GM23338 (cell line): ENCODE measurements around the gene TAF13. TPM values are rescaled to one million over a fixed set of nuclear protein-coding genes. Genes with fewer than 3 reads are reported as not detected.
A peak's percentile ranks its signal among the peaks of the same experiment; 100 is the strongest.

Experiments used
- ATAC-seq: fragments of 200-7000 bp; cut with Tn5 transposase; 3 replicates; pipeline ENCODE4 v1.9.1; 2020
- DNase-seq: peaks from one replicate; pipeline ENCODE4 v3.0.0-alpha.2; 2015; ENCODE audit warnings: low spot score
- H2AFZ ChIP-seq: fragments of 200-600 bp; sonication (generic); 2 replicates; pipeline ENCODE4 v1.8.0; 2016; ENCODE audit warnings: antibody characterized with exemption, mild to moderate bottlenecking, moderate library complexity
- H3F3A ChIP-seq: fragments of 200-600 bp; sonication (generic); replicated peaks from 2 replicates; pipeline ENCODE4 v1.8.0; 2017; ENCODE audit warnings: antibody characterized with exemption, mixed run types, low read depth
- H3K27ac ChIP-seq: fragments of 200-600 bp; sonication (generic); 2 replicates; pipeline ENCODE4 v1.6.1; 2016; ENCODE audit warnings: low read depth
- H3K27me3 ChIP-seq: fragments of 200-600 bp; sonication (generic); 2 replicates; pipeline ENCODE4 v1.8.0; 2016; ENCODE audit warnings: mild to moderate bottlenecking, mixed run types, moderate library complexity; ENCODE audit not compliant: insufficient read depth
- H3K36me3 ChIP-seq: fragments of 200-600 bp; sonication (generic); 2 replicates; pipeline ENCODE4 v1.8.0; 2016; ENCODE audit warnings: mild to moderate bottlenecking; ENCODE audit not compliant: insufficient read depth
- H3K4me1 ChIP-seq: fragments of 200-600 bp; sonication (generic); 2 replicates; pipeline ENCODE4 v1.8.0; 2016; ENCODE audit warnings: mild to moderate bottlenecking, moderate library complexity; ENCODE audit not compliant: insufficient read depth
- H3K4me2 ChIP-seq: fragments of 200-600 bp; sonication (generic); 2 replicates; pipeline ENCODE4 v1.7.1; 2017; ENCODE audit warnings: mixed run types
- H3K4me3 ChIP-seq: fragments of 200-600 bp; sonication (generic); 2 replicates; pipeline ENCODE4 v1.6.1; 2016; ENCODE audit warnings: mixed run types
- H3K79me2 ChIP-seq: fragments of 200-600 bp; sonication (generic); replicated peaks from 2 replicates; pipeline ENCODE4 v1.8.0; 2017; ENCODE audit warnings: mild to moderate bottlenecking; ENCODE audit not compliant: insufficient read depth
- H3K9me2 ChIP-seq: fragments of 200-600 bp; sonication (generic); 2 replicates; pipeline ENCODE4 v1.8.0; 2017; ENCODE audit not compliant: insufficient read depth
- H4K20me1 ChIP-seq: fragments of 200-600 bp; sonication (generic); replicated peaks from 2 replicates; pipeline ENCODE4 v1.8.0; 2017; ENCODE audit warnings: mild to moderate bottlenecking; ENCODE audit not compliant: insufficient read depth
- H3K27ac Mint-ChIP-seq: 2 replicates; pipeline ENCODE4 v1.8.0; 2020; ENCODE audit warnings: inconsistent platforms, mild to moderate bottlenecking, moderate library complexity, mixed read lengths
- H3K27me3 Mint-ChIP-seq: 3 replicates; pipeline ENCODE4 v1.8.0; 2022; ENCODE audit warnings: low read depth, mild to moderate bottlenecking, moderate library complexity, mixed read lengths, inconsistent platforms; ENCODE audit not compliant: insufficient read depth, poor library complexity
- H3K36me3 Mint-ChIP-seq: 3 replicates; pipeline ENCODE4 v1.8.0; 2021; ENCODE audit warnings: low read depth, mild to moderate bottlenecking, inconsistent platforms, moderate library complexity, mixed read lengths
- H3K4me1 Mint-ChIP-seq: 3 replicates; pipeline ENCODE4 v1.8.0; 2020; ENCODE audit warnings: mild to moderate bottlenecking, inconsistent platforms, mixed read lengths
- H3K4me3 Mint-ChIP-seq: 3 replicates; pipeline ENCODE4 v1.8.0; 2021; ENCODE audit warnings: moderate library complexity, mild to moderate bottlenecking, inconsistent platforms, mixed read lengths
- H3K9me3 Mint-ChIP-seq: 3 replicates; pipeline ENCODE4 v1.8.0; 2020; ENCODE audit warnings: moderate library complexity, mild to moderate bottlenecking, inconsistent platforms, mixed read lengths
- CREB1 ChIP-seq: fragments of 250-450 bp; sonication (Bioruptor Pico); IDR thresholded peaks from 2 replicates; pipeline ENCODE4 v1.5.0; 2020; ENCODE audit warnings: low read depth, mild to moderate bottlenecking, moderate library complexity
- EZH2 ChIP-seq: fragments of 200-600 bp; sonication (generic); IDR thresholded peaks from one replicate; pipeline ENCODE4 v1.8.0; 2017; ENCODE audit warnings: antibody characterized with exemption, mild to moderate bottlenecking, low read depth; ENCODE audit not compliant: unreplicated experiment
- POLR2AphosphoS5 ChIP-seq: IDR thresholded peaks from 2 replicates; pipeline ENCODE4 v1.6.1; 2016; ENCODE audit warnings: antibody characterized with exemption, low read depth
- STAT1 ChIP-seq: IDR thresholded peaks from one replicate; pipeline ENCODE4 v1.6.1; 2016; ENCODE audit warnings: antibody characterized with exemption; ENCODE audit not compliant: unreplicated experiment
- ZNF331 ChIP-seq: fragments of 250-450 bp; sonication (Bioruptor Pico); IDR thresholded peaks from 2 replicates; pipeline ENCODE4 v1.5.0; 2020; ENCODE audit warnings: low read depth, mild to moderate bottlenecking, moderate library complexity
- polyA plus RNA-seq: library from polyadenylated mRNA; unstranded; fragments of >200 nt; fragmentation: Nextera tagmentation; extraction: Ambion mirVana; gene quantifications from 2 replicates; pipeline ENCODE4 v1.2.1, GENCODE V29; 2016
- total RNA-seq: library from RNA; depleted of rRNA; stranded (reverse); fragments of >200 nt; shearing (Covaris generic); gene quantifications from 2 replicates; pipeline ENCODE4 v1.2.3, GENCODE V29; 2014
- TF ChIP-seq, protein P1 (sequence below): fragments of 250-450 bp; sonication (Bioruptor Pico); IDR thresholded peaks from 2 replicates; pipeline ENCODE4 v1.5.0; 2020; ENCODE audit warnings: mild to moderate bottlenecking, moderate library complexity

Gene TAF13
- total and polyA plus RNA-seq, 2 experiments from 2014 or later = 43.7 to 55.8 TPM

DNA sequence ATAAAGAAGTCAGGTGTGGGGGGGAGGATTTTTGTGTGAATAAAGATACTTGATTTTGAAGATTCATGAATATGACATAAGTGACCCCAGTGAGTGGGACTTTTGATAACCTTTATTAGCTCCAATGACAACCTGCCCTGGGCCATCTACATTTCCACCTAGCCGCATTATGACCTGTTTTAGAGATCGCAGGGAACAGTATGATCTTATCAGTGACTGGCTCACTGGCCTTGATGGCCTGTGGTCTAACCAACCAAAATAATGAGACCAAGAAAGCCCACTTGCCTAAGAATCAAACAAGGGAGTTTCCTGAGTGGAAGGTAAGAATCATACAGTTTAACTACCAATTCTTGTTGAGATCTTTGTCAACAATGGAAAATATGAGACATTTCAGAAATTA lies 39.9 kb upstream of the TAF13 start:
- Mint-ChIP-seq H3K36me3 (no peaks in the 10 kb centered on the region; the same call in 2 of the 3 replicates), H3K27me3 (peaks cover 30% of the 10 kb centered on the region), H3K4me3 (no peak overlapping the region), H3K9me3 (no peaks in the 10 kb centered on the region), H3K27ac (no peak overlapping the region), H3K4me1 (peaks cover 7% of the 10 kb centered on the region)
- ATAC-seq (no peak), DNase-seq (no peak)
- Histone ChIP-seq H3K4me2 (no peak overlapping the region), H3K9me2 (no peaks in the 10 kb centered on the region), H2AFZ (no peak overlapping the region), H4K20me1 (no peaks in the 10 kb centered on the region), H3K79me2 (no peaks in the 10 kb centered on the region), H3K36me3 (no peaks in the 10 kb centered on the region), H3K27me3 (peaks cover 50% of the 10 kb centered on the region), H3K4me1 (peaks cover 11% of the 10 kb centered on the region), H3K27ac (no peak overlapping the region), H3K4me3 (no peak overlapping the region), H3F3A (no peaks in the 10 kb centered on the region)
- TF ChIP-seq ZNF331 (CRISPR knock-in tag) = no peak
- TF ChIP-seq POLR2AphosphoS5 = no peak
- TF ChIP-seq STAT1 = no peak
- TF ChIP-seq CREB1 (CRISPR knock-in tag) = no peak
- TF ChIP-seq, protein P1, sequence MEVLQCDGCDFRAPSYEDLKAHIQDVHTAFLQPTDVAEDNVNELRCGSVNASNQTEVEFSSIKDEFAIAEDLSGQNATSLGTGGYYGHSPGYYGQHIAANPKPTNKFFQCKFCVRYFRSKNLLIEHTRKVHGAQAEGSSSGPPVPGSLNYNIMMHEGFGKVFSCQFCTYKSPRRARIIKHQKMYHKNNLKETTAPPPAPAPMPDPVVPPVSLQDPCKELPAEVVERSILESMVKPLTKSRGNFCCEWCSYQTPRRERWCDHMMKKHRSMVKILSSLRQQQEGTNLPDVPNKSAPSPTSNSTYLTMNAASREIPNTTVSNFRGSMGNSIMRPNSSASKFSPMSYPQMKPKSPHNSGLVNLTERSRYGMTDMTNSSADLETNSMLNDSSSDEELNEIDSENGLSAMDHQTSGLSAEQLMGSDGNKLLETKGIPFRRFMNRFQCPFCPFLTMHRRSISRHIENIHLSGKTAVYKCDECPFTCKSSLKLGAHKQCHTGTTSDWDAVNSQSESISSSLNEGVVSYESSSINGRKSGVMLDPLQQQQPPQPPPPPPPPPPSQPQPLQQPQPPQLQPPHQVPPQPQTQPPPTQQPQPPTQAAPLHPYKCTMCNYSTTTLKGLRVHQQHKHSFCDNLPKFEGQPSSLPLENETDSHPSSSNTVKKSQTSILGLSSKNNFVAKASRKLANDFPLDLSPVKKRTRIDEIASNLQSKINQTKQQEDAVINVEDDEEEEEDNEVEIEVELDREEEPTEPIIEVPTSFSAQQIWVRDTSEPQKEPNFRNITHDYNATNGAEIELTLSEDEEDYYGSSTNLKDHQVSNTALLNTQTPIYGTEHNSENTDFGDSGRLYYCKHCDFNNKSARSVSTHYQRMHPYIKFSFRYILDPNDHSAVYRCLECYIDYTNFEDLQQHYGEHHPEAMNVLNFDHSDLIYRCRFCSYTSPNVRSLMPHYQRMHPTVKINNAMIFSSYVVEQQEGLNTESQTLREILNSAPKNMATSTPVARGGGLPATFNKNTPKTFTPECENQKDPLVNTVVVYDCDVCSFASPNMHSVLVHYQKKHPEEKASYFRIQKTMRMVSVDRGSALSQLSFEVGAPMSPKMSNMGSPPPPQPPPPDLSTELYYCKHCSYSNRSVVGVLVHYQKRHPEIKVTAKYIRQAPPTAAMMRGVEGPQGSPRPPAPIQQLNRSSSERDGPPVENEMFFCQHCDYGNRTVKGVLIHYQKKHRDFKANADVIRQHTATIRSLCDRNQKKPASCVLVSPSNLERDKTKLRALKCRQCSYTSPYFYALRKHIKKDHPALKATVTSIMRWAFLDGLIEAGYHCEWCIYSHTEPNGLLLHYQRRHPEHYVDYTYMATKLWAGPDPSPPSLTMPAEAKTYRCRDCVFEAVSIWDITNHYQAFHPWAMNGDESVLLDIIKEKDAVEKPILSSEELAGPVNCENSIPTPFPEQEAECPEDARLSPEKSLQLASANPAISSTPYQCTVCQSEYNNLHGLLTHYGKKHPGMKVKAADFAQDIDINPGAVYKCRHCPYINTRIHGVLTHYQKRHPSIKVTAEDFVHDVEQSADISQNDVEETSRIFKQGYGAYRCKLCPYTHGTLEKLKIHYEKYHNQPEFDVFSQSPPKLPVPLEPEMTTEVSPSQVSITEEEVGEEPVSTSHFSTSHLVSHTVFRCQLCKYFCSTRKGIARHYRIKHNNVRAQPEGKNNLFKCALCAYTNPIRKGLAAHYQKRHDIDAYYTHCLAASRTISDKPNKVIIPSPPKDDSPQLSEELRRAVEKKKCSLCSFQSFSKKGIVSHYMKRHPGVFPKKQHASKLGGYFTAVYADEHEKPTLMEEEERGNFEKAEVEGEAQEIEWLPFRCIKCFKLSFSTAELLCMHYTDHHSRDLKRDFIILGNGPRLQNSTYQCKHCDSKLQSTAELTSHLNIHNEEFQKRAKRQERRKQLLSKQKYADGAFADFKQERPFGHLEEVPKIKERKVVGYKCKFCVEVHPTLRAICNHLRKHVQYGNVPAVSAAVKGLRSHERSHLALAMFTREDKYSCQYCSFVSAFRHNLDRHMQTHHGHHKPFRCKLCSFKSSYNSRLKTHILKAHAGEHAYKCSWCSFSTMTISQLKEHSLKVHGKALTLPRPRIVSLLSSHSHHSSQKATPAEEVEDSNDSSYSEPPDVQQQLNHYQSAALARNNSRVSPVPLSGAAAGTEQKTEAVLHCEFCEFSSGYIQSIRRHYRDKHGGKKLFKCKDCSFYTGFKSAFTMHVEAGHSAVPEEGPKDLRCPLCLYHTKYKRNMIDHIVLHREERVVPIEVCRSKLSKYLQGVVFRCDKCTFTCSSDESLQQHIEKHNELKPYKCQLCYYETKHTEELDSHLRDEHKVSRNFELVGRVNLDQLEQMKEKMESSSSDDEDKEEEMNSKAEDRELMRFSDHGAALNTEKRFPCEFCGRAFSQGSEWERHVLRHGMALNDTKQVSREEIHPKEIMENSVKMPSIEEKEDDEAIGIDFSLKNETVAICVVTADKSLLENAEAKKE (CRISPR knock-in tag) = no peak
- no peak for TF ChIP-seq EZH2

- peaks cover 7% of the 10 kb centered on the region for H3K4me1 Mint-ChIP-seq
- no peaks in the 10 kb centered on the region; the same call in 2 of the 3 replicates for H3K36me3 Mint-ChIP-seq
- Histone ChIP-seq H3K36me3 (no peaks in the 10 kb centered on the region), H3K79me2 (no peaks in the 10 kb centered on the region), H3K4me1 (peaks cover 11% of the 10 kb centered on the region), H3K4me3 (peak overlapping the region; percentile 83), H2AFZ (peak overlapping the region; percentile 99), H3F3A (no peaks in the 10 kb centered on the region), H3K27me3 (peaks cover 54% of the 10 kb centered on the region), H3K4me2 (peak overlapping the region; percentile 89), H4K20me1 (no peaks in the 10 kb centered on the region), H3K9me2 (no peaks in the 10 kb centered on the region), H3K27ac (no peak overlapping the region)
- no peak overlapping the region for H3K27ac Mint-ChIP-seq
- peak; percentile 14 for ATAC-seq
- H3K27me3 Mint-ChIP-seq = peaks cover 34% of the 10 kb centered on the region
- H3K9me3 Mint-ChIP-seq = no peaks in the 10 kb centered on the region
- H3K4me3 Mint-ChIP-seq = peak overlapping the region; percentile 78
- TF ChIP-seq POLR2AphosphoS5 = no peak
- peak; percentile 23 for TF ChIP-seq EZH2
- DNase-seq = peak; percentile 55
These were observed 38.5 kb upstream of the TAF13 start for GRCh38 chr1:109114342-109114674.
